HG03039 (cell line): ENCODE results near the gene RNF182.

ENCODE experiments used
- ATAC-seq: cut with Tn5 transposase; IDR thresholded peaks from one replicate; pipeline ENCODE4 v1.9.1; 2021; ENCODE audit warnings: mild to moderate bottlenecking, moderate library complexity; ENCODE audit not compliant: unreplicated experiment

RNF182 gene

GRCh38 chr6:14028631-14029030 is 103.9 kb downstream of the RNF182 start:
- no peak for ATAC-seq

- ATAC-seq = no peak
Measured at GRCh38 chr6:14029605-14030004, 104.9 kb downstream of the RNF182 start.
